Spleen (tissue), 11 donors: Measurements from ENCODE around the gene TTC12. TPM values are rescaled to one million over a fixed set of nuclear protein-coding genes. Genes with fewer than 3 reads are reported as not detected.

Experiments
- DNase-seq: peaks from one replicate; pipeline ENCODE4 v3.0.0-alpha.2; 2020
- H3K27ac ChIP-seq, 8 donors: fragments of 200-600 bp; sonication (generic) in 7 of 8; 1 replicate in 4 of 8; 2 replicates in 4 of 8; pipeline versions ENCODE4 v1.5.0 to v1.8.0; 2016 to 2021; ENCODE audit warnings: inconsistent platforms in 4 of 8, mild to moderate bottlenecking in 4 of 8, moderate library complexity in 1 of 8
- H3K27me3 ChIP-seq, 7 donors: fragments of 200-600 bp; sonication (generic) in 6 of 7; replicated peaks in 1 of 7; 1 replicate in 4 of 7; 2 replicates in 3 of 7; pipeline versions ENCODE4 v1.5.0 to v1.8.0; 2016 to 2021; ENCODE audit warnings: inconsistent platforms in 3 of 7, mild to moderate bottlenecking in 1 of 7
- H3K36me3 ChIP-seq, 6 donors: fragments of 200-600 bp; sonication (generic) in 5 of 6; 1 replicate in 4 of 6; 2 replicates in 2 of 6; pipeline versions ENCODE4 v1.5.0 to v1.8.0; 2016 to 2021; ENCODE audit warnings: inconsistent platforms in 2 of 6
- H3K4me1 ChIP-seq, 6 donors: fragments of 200-600 bp; sonication (generic) in 5 of 6; 1 replicate in 3 of 6; 2 replicates in 3 of 6; pipeline versions ENCODE4 v1.5.0 to v1.8.0; 2016 to 2021; ENCODE audit warnings: inconsistent platforms in 3 of 6
- H3K4me3 ChIP-seq, 8 donors: fragments of 200-600 bp; sonication (generic) in 7 of 8; 1 replicate in 4 of 8; 2 replicates in 4 of 8; pipeline versions ENCODE4 v1.5.0 to v1.8.0; 2016 to 2021; ENCODE audit warnings: inconsistent platforms in 4 of 8, mild to moderate bottlenecking in 4 of 8, moderate library complexity in 2 of 8
- H3K9me3 ChIP-seq, 8 donors: fragments of 200-600 bp; sonication (generic) in 7 of 8; 1 replicate in 4 of 8; 2 replicates in 4 of 8; pipeline versions ENCODE4 v1.5.0 to v1.8.0; 2016 to 2021; ENCODE audit warnings: inconsistent platforms in 4 of 8
- POLR2A ChIP-seq, 3 donors: fragments of 450-650 bp; IDR thresholded peaks; one replicate each; pipeline ENCODE4 v1.5.1; 2017; ENCODE audit warnings: antibody characterized with exemption in 3 of 3, mild to moderate bottlenecking in 1 of 3
- POLR2AphosphoS5 ChIP-seq, 3 donors: sonication (generic); formaldehyde crosslinking; IDR thresholded peaks; one replicate each; pipeline ENCODE4 v1.5.1; 2017; ENCODE audit warnings: antibody characterized with exemption in 3 of 3
- WGBS, 5 donors: extraction: QIAGEN DNeasy Blood & Tissue Kit in 3 of 5; methylation state at CpG; one replicate each; pipeline versions ENCODE4 v1.1.5 to v1.1.7; 2013 to 2018; 5-methylcytosine and 5-hydroxymethylcytosine counted together
- intact Hi-C: fragments of 100-400 bp; cut with DNase I; formaldehyde crosslinking; loops from one replicate; pipeline ENCODE4 v1.15.0; 2023; ENCODE audit warnings: low total_unique reads
- polyA plus RNA-seq, 3 donors: library from polyadenylated mRNA; stranded (reverse); fragments of 200-250 nt; gene quantifications; one replicate each; pipeline ENCODE4 v1.2.1, GENCODE V29; 2013
- total RNA-seq, 7 donors: library from RNA; depleted of rRNA in 3 of 7; stranded (reverse); fragments of >200 nt in 3 of 7; fragmentation: NEBNext Ultra II Directional in 4 of 7; extraction: Animal tissue kit (Norgen Biotek cat#: 25700) in 4 of 7; gene quantifications; one replicate each; pipeline versions ENCODE4 v1.1.0 to v1.2.1, GENCODE V29; 2016 to 2021
- TF ChIP-seq, protein P1 (sequence below), 11 experiments: fragments of 200-600 bp in 7 of 11; fragments of 450-650 bp in 4 of 11; sonication (generic) in 4 of 11; IDR thresholded peaks in 8 of 11; conservative IDR thresholded peaks in 3 of 11; 1 replicate in 7 of 11; 2 replicates in 4 of 11; pipeline versions ENCODE4 v1.4.0 to v1.8.0; 2016 to 2021; ENCODE audit warnings: antibody characterized with exemption in 11 of 11, inconsistent platforms in 4 of 11, mild to moderate bottlenecking in 1 of 11
- donor health status: healthy with polysubstance abuse.
- donor health status: DM: no; HTN: no; CAD: no; lungs with moderate emphysema.
- donor health status: DM: no; HTN: no; CAD: no.
- donor health status: Bipolar disorder and iron deficiency.
- donor health status: healthy.
- donor health status: DM: no; HTN: no; CAD: no.
- donor health status: DM: yes; HTN: yes; CAD: no.

TTC12 gene
- total and polyA plus RNA-seq, 10 donors: 4.2 to 29.8 (median 14.4) TPM

DNA sequence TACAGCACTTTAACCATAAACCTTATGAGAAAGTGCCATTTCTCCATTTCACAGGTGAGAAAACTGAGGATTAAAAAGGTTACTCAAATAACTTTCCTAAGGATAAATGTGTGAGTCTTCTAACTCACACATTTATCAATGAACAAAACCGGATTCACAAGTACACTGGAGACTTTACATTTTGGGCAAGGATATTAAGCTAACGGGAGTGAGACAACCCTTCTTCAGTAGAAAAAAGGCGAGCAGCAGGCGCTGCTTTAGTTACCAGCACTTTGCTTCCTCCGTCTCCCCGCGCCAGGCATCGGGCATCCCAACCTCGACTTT, 356 bp upstream of the TTC12 start:
- Histone ChIP-seq H3K4me1 (peaks cover 6 to 28% (median 16%) of the 10 kb centered on the region in 6 donors), H3K4me3 (peak overlapping the region; percentile 53 to 97 (median 84)), H3K36me3 (peaks cover 0 to 25% (median 4%) of the 10 kb centered on the region in 6 donors), H3K27ac (peak overlapping the region in 7 of 8 donors; percentile 81 to 92 (median 88)), H3K27me3 (no peaks in the 10 kb centered on the region), H3K9me3 (no peaks in the 10 kb centered on the region)
- intact Hi-C loops: no loop called here
- TF ChIP-seq POLR2A (IDR thresholded peaks at IDR 0.05): no peak
- TF ChIP-seq, protein P1, sequence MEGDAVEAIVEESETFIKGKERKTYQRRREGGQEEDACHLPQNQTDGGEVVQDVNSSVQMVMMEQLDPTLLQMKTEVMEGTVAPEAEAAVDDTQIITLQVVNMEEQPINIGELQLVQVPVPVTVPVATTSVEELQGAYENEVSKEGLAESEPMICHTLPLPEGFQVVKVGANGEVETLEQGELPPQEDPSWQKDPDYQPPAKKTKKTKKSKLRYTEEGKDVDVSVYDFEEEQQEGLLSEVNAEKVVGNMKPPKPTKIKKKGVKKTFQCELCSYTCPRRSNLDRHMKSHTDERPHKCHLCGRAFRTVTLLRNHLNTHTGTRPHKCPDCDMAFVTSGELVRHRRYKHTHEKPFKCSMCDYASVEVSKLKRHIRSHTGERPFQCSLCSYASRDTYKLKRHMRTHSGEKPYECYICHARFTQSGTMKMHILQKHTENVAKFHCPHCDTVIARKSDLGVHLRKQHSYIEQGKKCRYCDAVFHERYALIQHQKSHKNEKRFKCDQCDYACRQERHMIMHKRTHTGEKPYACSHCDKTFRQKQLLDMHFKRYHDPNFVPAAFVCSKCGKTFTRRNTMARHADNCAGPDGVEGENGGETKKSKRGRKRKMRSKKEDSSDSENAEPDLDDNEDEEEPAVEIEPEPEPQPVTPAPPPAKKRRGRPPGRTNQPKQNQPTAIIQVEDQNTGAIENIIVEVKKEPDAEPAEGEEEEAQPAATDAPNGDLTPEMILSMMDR (IDR thresholded peaks at IDR 0.05 in 8 of 11, conservative IDR thresholded peaks at IDR 0.05 in 3 of 11): no peak
- TF ChIP-seq POLR2AphosphoS5 (IDR thresholded peaks at IDR 0.05): no peak
- no peak for DNase-seq
- 5 to 11% (median 9%) methylated on average over 9 of the region's 9 CpGs for WGBS, 5 donors

DNA sequence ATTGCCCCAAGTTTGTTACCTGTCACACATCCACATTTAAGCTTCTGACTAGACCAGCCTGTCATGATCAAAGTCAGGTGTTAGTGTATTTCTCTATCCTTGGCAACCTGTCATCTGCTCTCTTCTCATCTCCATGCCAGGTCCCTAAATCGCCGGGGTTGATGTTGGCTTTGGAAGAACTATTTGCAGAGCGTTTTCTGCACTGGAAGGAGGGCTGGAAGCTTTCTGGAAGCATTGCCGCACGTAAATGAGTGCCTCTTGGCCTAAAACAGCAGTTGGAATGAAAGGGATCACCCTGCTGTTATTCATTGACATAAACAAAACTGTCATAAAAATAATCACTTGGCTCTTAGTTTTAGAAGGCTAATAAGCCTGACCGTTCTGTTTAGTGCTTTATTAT, 1.4 kb downstream of the TTC12 start:
- peaks cover 0 to 39% (median 7%) of the 10 kb centered on the region in 6 donors for H3K36me3 ChIP-seq
- intact Hi-C loops: no loop called here
- peaks cover 6 to 28% (median 16%) of the 10 kb centered on the region in 6 donors for H3K4me1 ChIP-seq
- DNase-seq: no peak
- H3K27ac ChIP-seq: peak overlapping the region in 2 of 8 donors; percentile 82 to 88
- WGBS, 5 donors: 77 to 86% (median 78%) methylated on average over 6 of the region's 6 CpGs
- H3K9me3 ChIP-seq: peaks cover 0 to 3% (median 0%) of the 10 kb centered on the region in 8 donors
- H3K4me3 ChIP-seq: no peak overlapping the region
- TF ChIP-seq POLR2AphosphoS5 (IDR thresholded peaks at IDR 0.05): no peak
- TF ChIP-seq POLR2A (IDR thresholded peaks at IDR 0.05): no peak
- TF ChIP-seq, protein P1 (IDR thresholded peaks at IDR 0.05 in 8 of 11, conservative IDR thresholded peaks at IDR 0.05 in 3 of 11): no peak
- no peaks in the 10 kb centered on the region for H3K27me3 ChIP-seq

DNA sequence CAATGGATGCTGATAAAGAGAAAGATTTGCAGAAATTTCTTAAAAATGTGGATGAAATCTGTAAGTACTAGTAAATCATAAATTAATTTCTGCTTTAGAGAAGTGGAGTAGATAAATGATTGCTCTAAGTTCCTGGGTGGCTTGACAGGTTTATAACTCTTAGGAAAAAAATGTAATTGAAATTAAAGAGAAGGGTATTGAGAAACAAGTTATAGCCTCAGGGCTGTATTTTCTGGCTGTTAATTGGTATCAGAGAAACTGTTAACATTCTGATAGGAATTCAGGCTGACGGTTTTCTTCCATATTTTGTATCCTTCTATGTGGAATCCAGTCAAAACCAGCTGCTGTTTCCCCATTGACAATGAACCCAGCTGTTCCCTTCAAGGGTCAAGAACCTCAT, 1.9 kb downstream of the TTC12 start:
- Histone ChIP-seq H3K27me3 (no peaks in the 10 kb centered on the region), H3K9me3 (peaks cover 0 to 3% (median 0%) of the 10 kb centered on the region in 8 donors), H3K4me3 (no peak overlapping the region), H3K4me1 (peaks cover 6 to 28% (median 16%) of the 10 kb centered on the region in 6 donors), H3K36me3 (peaks cover 0 to 39% (median 7%) of the 10 kb centered on the region in 6 donors), H3K27ac (no peak overlapping the region)
- intact Hi-C loops: no loop called here
- no peak for DNase-seq
- TF ChIP-seq, protein P1 (IDR thresholded peaks at IDR 0.05 in 8 of 11, conservative IDR thresholded peaks at IDR 0.05 in 3 of 11): no peak
- TF ChIP-seq POLR2A (IDR thresholded peaks at IDR 0.05) (no peak), POLR2AphosphoS5 (IDR thresholded peaks at IDR 0.05) (no peak)
- 86 to 97% (median 93%) methylated on average over 1 of the region's 1 CpG for WGBS, 5 donors

DNA sequence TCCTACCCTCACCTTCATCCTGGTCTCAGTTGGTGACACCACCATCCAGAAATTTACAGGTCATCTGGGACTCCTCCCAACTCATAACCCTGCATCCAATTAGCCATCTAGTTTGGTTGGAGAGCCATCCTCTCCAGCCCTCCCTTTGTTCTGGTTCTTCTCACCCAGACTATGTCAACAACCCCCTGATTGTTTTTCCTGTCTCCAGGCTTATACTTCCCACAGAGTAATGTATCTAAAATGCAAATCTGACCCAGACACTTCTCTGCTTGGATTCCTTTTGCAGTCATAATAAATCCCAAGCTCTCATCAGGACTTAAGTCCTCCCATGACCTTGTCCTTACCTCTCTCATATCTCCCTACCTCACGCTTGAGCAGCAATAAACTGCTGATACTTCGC, 3.0 kb downstream of the TTC12 start:
- TF ChIP-seq, protein P1 (IDR thresholded peaks at IDR 0.05 in 8 of 11, conservative IDR thresholded peaks at IDR 0.05 in 3 of 11): no peak
- TF ChIP-seq POLR2AphosphoS5 (IDR thresholded peaks at IDR 0.05) (no peak), POLR2A (IDR thresholded peaks at IDR 0.05) (no peak)
- Histone ChIP-seq H3K4me1 (peaks cover 6 to 28% (median 16%) of the 10 kb centered on the region in 6 donors), H3K9me3 (peaks cover 0 to 3% (median 0%) of the 10 kb centered on the region in 8 donors), H3K27ac (no peak overlapping the region), H3K36me3 (peaks cover 0 to 39% (median 7%) of the 10 kb centered on the region in 6 donors), H3K27me3 (no peaks in the 10 kb centered on the region), H3K4me3 (no peak overlapping the region)
- 95 to 98% (median 97%) methylated on average over 2 of the region's 2 CpGs for WGBS, 5 donors
- intact Hi-C loops: no loop called here
- DNase-seq: no peak
